Measurements from ENCODE around the gene AKIRIN2.

AKIRIN2 gene

GRCh38 chr6:87684895-87685654 lies 17.0 kb downstream of the AKIRIN2 start:
- no peak for DNase-seq

- no peak for DNase-seq
Observed at GRCh38 chr6:87683890-87684289, 18.1 kb downstream of the AKIRIN2 start.

GRCh38 chr6:87682310-87682709 lies 19.7 kb downstream of the AKIRIN2 start:
- DNase-seq: no peak

- DNase-seq: no peak
Observed at GRCh38 chr6:87675004-87675681, 26.9 kb downstream of the AKIRIN2 start.

GRCh38 chr6:87674290-87674689 lies 27.7 kb downstream of the AKIRIN2 start:
- DNase-seq: no peak

- no peak for DNase-seq
Observed at GRCh38 chr6:87673237-87673636, 28.8 kb downstream of the AKIRIN2 start.

- no peak for DNase-seq
Observed at GRCh38 chr6:87672641-87673040, 29.4 kb downstream of the AKIRIN2 start.

GRCh38 chr6:87671555-87672029 lies 30.4 kb downstream of the AKIRIN2 start:
- DNase-seq: no peak

- DNase-seq: no peak
Observed at GRCh38 chr6:87670707-87671106, 31.3 kb downstream of the AKIRIN2 start.

- no peak for DNase-seq
Observed at GRCh38 chr6:87669051-87669450, 33.0 kb downstream of the AKIRIN2 start.

- no peak for DNase-seq
Observed at GRCh38 chr6:87668013-87668412, 34.0 kb downstream of the AKIRIN2 start.

GRCh38 chr6:87667032-87667431 lies 35.0 kb downstream of the AKIRIN2 start:
- no peak for DNase-seq

GRCh38 chr6:87664921-87665485 lies 37.0 kb downstream of the AKIRIN2 start:
- DNase-seq: no peak

GRCh38 chr6:87663434-87663833 lies 38.6 kb downstream of the AKIRIN2 start:
- DNase-seq: no peak

- no peak for DNase-seq
Observed at GRCh38 chr6:87661503-87661902, 40.5 kb downstream of the AKIRIN2 start.

GRCh38 chr6:87661016-87661415 lies 41.0 kb downstream of the AKIRIN2 start:
- no peak for DNase-seq

GRCh38 chr6:87660226-87660911 lies 41.7 kb downstream of the AKIRIN2 start:
- DNase-seq: no peak

- DNase-seq: no peak
Observed at GRCh38 chr6:87658516-87658915, 43.5 kb downstream of the AKIRIN2 start.

GRCh38 chr6:87656857-87657256 lies 45.2 kb downstream of the AKIRIN2 start:
- no peak for DNase-seq

GRCh38 chr6:87655824-87656223 lies 46.2 kb downstream of the AKIRIN2 start:
- DNase-seq: no peak

- DNase-seq: no peak
Observed at GRCh38 chr6:87654875-87655454, 47.1 kb downstream of the AKIRIN2 start.

GRCh38 chr6:87654122-87654521 lies 47.9 kb downstream of the AKIRIN2 start:
- no peak for DNase-seq
